ENCODE results near the gene KLHDC4.

The KLHDC4 gene

DNA sequence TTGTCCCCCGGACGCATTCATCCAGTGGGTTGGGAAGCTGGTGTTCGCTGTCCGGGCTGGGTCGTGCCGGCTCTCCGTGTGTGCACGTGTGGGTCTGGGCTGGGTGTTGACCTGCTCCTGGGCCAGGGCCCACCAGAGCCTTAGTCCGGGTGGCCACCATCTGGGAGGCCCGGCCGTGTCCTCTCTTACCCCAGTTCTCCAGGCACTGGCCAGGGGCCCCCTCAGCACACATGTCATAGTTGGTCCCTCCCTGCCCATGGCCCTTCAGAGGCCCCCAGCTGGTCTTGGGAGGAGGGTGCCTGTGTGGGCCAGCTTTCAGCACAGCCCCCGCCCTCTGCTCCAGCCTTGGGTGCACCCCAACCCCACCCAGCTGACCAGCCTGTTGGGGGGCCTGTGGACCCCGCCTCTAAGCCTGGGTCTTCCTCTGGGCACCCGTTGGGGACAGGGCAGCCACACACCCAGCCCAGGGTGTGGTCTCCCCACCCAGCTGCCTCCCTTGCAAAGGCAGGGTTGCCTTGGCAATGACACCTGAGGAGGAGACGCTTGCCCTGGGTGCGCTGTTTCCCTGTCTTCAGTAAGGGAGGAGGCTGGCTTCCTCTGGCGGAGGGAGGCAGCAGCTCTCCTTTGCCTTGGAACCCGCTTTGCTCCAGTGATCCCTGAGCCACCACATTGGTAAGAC lies 86.1 kb downstream of the KLHDC4 start:
- no peak for DNase-seq (ENCODE audit: low read depth, low spot score)
- TF ChIP-seq, protein P1, sequence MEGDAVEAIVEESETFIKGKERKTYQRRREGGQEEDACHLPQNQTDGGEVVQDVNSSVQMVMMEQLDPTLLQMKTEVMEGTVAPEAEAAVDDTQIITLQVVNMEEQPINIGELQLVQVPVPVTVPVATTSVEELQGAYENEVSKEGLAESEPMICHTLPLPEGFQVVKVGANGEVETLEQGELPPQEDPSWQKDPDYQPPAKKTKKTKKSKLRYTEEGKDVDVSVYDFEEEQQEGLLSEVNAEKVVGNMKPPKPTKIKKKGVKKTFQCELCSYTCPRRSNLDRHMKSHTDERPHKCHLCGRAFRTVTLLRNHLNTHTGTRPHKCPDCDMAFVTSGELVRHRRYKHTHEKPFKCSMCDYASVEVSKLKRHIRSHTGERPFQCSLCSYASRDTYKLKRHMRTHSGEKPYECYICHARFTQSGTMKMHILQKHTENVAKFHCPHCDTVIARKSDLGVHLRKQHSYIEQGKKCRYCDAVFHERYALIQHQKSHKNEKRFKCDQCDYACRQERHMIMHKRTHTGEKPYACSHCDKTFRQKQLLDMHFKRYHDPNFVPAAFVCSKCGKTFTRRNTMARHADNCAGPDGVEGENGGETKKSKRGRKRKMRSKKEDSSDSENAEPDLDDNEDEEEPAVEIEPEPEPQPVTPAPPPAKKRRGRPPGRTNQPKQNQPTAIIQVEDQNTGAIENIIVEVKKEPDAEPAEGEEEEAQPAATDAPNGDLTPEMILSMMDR (IDR thresholded peaks at IDR 0.05; ENCODE audit: low read depth, low read length) = no peak
- H3K4me3 ChIP-seq (ENCODE audit: low read depth, low read length) = no peak overlapping the region
- in situ Hi-C loops (cut with HindIII; ENCODE audit: low sequenced_read_pairs) = no loop called here

DNA sequence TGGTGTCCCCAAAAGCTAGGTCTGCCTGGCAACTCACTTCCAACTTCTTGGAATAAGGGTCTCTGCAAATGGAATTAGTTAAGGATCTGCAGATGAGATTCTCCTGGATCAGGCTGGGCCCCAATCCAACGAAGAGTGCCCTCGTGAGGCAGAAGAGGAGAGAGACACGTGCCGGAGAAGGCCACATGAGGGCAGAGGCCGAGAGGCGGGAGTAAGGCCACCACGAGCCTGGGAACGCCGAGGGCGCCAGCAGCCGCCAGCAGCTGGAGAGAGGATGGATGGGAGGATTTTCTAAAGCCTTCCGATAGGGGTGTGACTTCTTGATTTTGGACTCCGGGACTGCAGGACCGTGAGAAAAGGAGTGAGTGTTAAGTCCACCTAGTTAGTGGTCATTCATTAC lies 87.2 kb downstream of the KLHDC4 start:
- no peak for DNase-seq (ENCODE audit: low read depth, low spot score)
- H3K4me3 ChIP-seq (ENCODE audit: low read depth, low read length) = no peak overlapping the region
- in situ Hi-C loops (cut with HindIII; ENCODE audit: low sequenced_read_pairs) = no loop called here
- TF ChIP-seq, protein P1 (IDR thresholded peaks at IDR 0.05; ENCODE audit: low read depth, low read length) = no peak

- H3K4me3 ChIP-seq (ENCODE audit: low read depth, low read length) = no peak overlapping the region
- in situ Hi-C loops (cut with HindIII; ENCODE audit: low sequenced_read_pairs) = no loop called here
- TF ChIP-seq, protein P1 (IDR thresholded peaks at IDR 0.05; ENCODE audit: low read depth, low read length) = no peak
- DNase-seq (ENCODE audit: low read depth, low spot score) = no peak
Observed at GRCh38 chr16:87677830-87678229, 88.0 kb downstream of the KLHDC4 start.

DNA sequence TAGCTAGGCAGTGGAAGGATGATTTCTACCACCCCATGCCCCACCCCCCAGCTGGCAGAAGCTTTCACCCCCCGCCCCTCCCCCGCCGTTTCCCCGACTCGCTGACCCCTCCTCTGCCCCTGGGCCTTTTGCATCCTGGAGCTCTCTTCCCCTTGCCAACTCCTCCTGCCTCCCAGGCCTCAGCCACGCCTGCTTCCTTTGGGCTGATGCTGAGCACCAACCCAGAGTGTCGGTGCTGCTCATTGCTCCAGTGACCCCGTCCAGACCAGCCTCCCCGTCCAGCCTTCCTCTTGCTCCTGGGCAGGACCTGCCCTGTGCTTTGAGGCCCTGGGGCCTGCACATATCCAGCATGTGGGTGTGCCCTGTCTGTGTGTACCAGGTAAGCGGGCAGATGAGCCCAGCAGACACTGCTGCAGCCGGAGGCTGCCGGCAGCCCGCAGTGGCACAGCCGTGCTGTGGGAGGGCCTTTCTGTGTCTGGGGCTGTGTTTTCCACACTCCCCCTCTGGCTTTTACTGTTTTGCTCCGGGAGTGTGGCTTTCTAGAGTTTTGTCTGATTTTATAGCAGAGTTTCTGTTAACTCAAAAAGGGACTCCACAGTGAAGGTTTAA lies 90.6 kb downstream of the KLHDC4 start:
- DNase-seq (ENCODE audit: low read depth, low spot score) = no peak
- in situ Hi-C loops (cut with HindIII; ENCODE audit: low sequenced_read_pairs) = no loop called here
- H3K4me3 ChIP-seq (ENCODE audit: low read depth, low read length) = no peak overlapping the region
- TF ChIP-seq, protein P1 (IDR thresholded peaks at IDR 0.05; ENCODE audit: low read depth, low read length) = no peak

DNA sequence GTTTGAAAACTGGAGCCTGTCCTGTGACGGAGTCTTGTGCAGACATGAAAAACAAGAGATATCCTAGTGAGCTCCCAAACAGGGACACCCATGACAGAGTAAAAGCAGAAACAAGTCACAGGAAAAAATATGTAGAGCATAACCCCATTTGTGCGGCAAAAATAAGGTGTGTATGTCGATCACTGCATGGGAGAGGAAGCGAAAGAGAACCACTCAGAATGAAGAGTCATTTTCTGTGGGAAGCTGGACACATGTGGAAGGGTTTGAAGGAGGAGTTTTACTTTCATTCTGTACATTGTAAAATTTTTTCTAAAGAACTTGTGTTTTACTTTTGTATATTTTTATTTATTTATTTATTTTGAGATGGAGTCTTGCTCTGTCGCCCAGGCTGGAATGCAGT lies 91.4 kb downstream of the KLHDC4 start:
- TF ChIP-seq, protein P1 (IDR thresholded peaks at IDR 0.05; ENCODE audit: low read depth, low read length) = no peak
- H3K4me3 ChIP-seq (ENCODE audit: low read depth, low read length) = no peak overlapping the region
- DNase-seq (ENCODE audit: low read depth, low spot score) = no peak
- in situ Hi-C loops (cut with HindIII; ENCODE audit: low sequenced_read_pairs) = no loop called here

GRCh38 chr16:87671715-87672270 lies 94.0 kb downstream of the KLHDC4 start:
- TF ChIP-seq, protein P1 (IDR thresholded peaks at IDR 0.05; ENCODE audit: low read depth, low read length) = no peak
- no peak overlapping the region for H3K4me3 ChIP-seq (ENCODE audit: low read depth, low read length)
- in situ Hi-C loops (cut with HindIII; ENCODE audit: low sequenced_read_pairs) = no loop called here
- no peak for DNase-seq (ENCODE audit: low read depth, low spot score)

All from astrocyte of the spinal cord (primary cell).